ENCODE measurements around the gene F2RL1.
"Not testable (repeated sequence)": the region's sequence is repeated elsewhere in the genome, so short reads cannot be mapped to it uniquely, and the experiment has no call there.

F2RL1 gene

GRCh38 chr5:76816110-76816831 lies 2.6 kb upstream of the F2RL1 start:
- no peak overlapping the region for H3K4me3 ChIP-seq (ENCODE audit: low read depth, low read length)
- no peak for DNase-seq (ENCODE audit: low read depth)
- TF ChIP-seq CTCF (IDR thresholded peaks at IDR 0.05; ENCODE audit: low read depth, low read length, missing control alignments), result no peak

DNA sequence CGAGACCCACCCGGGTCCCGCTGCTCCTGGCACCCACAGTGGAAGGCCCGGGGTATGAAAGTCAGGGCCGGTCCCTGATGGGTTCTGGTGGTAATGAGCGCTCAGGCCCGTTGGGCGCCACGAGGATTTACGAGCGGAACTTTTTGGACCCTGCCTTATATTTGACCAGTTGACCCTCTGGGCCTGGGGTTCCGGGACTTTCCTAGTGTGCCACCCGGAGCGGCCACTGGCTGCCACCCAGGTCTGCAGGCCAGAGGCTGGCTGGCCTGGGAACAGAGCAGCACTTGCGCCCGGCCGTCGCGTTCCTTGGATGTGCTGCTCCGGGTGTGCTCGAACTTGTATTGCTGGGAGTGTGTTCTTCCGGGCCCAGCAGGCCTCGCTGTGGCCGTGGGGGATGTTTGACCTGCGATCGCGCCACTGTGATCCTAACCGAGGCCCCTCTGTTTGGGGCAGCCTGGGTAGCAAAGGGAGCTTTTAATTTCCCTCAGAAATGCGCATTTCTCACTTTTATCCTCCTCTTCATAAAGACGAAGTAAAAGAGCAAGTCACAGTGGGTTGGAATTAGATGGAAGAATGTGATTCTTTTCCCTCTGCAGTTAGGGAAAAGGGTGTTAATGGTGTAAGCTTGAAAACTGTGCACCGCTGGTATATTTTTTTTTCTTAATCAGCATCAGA lies 1.2 kb downstream of the F2RL1 start:
- DNase-seq (ENCODE audit: low read depth), result no peak
- no peak for TF ChIP-seq CTCF (IDR thresholded peaks at IDR 0.05; ENCODE audit: low read depth, low read length, missing control alignments)
- no peak overlapping the region for H3K4me3 ChIP-seq (ENCODE audit: low read depth, low read length)

GRCh38 chr5:76820526-76820890 lies 1.7 kb downstream of the F2RL1 start:
- no peak overlapping the region for H3K4me3 ChIP-seq (ENCODE audit: low read depth, low read length)
- no peak for TF ChIP-seq CTCF (IDR thresholded peaks at IDR 0.05; ENCODE audit: low read depth, low read length, missing control alignments)
- DNase-seq (ENCODE audit: low read depth), result no peak

DNA sequence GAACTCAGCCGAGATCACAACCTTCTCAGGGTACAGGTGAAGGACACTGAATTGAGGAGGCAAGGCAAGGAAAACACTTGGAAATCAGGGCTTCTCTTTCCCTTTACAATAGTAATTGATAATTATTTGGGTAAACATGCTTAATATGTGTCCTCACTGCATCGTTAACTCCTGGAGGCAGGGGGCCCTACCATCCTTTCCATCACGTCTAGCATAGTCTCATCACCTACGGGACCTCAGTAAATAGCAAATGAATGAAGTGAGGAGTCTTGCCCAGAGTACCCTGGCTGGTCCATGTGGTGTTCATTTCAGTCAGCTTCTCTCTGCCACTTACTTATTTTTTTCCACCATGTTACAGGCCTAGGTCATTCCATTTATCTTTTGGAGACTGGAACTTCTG lies 2.3 kb downstream of the F2RL1 start:
- no peak for TF ChIP-seq CTCF (IDR thresholded peaks at IDR 0.05; ENCODE audit: low read depth, low read length, missing control alignments)
- DNase-seq (ENCODE audit: low read depth), result no peak
- no peak overlapping the region for H3K4me3 ChIP-seq (ENCODE audit: low read depth, low read length)

- DNase-seq (ENCODE audit: low read depth); H3K4me3 ChIP-seq (ENCODE audit: low read depth, low read length): not testable (repeated sequence)
Observed at GRCh38 chr5:76822105-76822731, 3.4 kb downstream of the F2RL1 start.

DNA sequence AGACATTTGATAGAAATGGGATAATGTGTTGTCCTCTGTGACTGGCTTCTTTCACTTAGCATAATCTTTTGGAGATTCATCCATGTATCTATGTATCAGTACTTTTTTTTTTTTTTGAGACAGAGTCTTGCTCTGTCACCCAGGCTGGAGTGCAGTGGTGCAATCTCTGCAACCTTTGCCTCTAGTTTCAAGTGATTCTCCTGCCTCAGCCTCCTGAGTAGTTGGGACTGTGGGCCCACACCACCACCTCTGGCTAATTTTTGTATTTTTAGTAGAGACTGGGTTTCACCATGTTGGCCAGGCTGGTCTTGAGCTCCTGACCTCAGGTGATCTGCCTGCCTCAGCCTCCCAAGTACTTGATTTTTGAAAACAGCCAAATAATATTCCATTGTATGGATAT lies 7.6 kb downstream of the F2RL1 start:
- DNase-seq (ENCODE audit: low read depth), result not testable (repeated sequence)

DNA sequence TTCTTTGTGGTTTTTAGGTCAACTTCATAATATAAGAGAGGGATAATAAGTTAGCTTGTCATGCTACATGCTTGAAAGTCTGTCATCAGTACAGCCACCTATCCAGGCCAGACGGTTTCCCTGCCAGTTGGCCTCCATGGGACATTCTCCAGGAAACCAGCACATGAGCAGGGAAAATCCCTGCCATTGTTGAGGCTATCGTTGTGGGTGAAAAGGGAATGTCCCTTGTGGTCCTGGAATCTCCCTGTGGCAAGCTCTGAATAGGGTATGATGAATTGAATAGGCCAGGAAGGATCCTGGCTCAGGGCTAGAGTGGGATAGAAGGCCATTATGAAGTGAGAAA lies 12.3 kb downstream of the F2RL1 start:
- no peak for TF ChIP-seq CTCF (IDR thresholded peaks at IDR 0.05; ENCODE audit: low read depth, low read length, missing control alignments)
- DNase-seq (ENCODE audit: low read depth), result no peak
- H3K4me3 ChIP-seq (ENCODE audit: low read depth, low read length), result no peak overlapping the region

More for the DNA sequence above, 7.6 kb downstream of the F2RL1 start:
- not testable (repeated sequence) for H3K4me3 ChIP-seq (ENCODE audit: low read depth, low read length)

GRCh38 chr5:76836181-76836580 lies 17.4 kb downstream of the F2RL1 start:
- H3K4me3 ChIP-seq (ENCODE audit: low read depth, low read length), result no peak overlapping the region
- no peak for DNase-seq (ENCODE audit: low read depth)

More at GRCh38 chr5:76836181-76836580, 17.4 kb downstream of the F2RL1 start:
- TF ChIP-seq CTCF (IDR thresholded peaks at IDR 0.05; ENCODE audit: low read depth, low read length, missing control alignments), result no peak
